Activated CD4-positive, alpha-beta T cell treated with anti-CD3 and anti-CD28 coated beads, Interleukin-2, Interleukin-6, amounts not matched to agents 100 ng/mL and 50 ng/mL, durations not matched to agents 16 hours and 8 hours (primary cell): ENCODE data around the gene PRKN.

Source experiments
- DNase-seq: peaks from one replicate; pipeline ENCODE4 v3.0.0-alpha.2; 2020

PRKN gene

DNA sequence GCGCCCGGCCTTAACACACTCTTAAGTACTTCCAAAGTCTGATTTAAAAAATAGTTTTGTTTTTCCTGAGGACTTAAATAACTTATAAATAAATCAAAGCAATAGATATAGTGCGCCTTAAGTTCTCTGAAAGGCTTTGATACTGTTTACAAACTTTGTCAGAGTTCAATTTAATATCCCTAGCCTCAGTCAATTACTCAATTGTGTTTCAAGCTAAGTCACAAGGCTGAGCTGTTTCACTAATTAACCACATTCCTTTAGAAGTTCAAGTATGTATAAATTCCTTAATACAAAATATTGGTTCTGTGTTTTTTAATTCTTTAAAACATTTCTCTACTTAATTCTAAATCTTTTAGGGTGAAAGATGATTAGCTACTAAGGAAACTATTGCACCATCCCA is 1275.3 kb downstream of the PRKN start:
- DNase-seq = no peak

DNA sequence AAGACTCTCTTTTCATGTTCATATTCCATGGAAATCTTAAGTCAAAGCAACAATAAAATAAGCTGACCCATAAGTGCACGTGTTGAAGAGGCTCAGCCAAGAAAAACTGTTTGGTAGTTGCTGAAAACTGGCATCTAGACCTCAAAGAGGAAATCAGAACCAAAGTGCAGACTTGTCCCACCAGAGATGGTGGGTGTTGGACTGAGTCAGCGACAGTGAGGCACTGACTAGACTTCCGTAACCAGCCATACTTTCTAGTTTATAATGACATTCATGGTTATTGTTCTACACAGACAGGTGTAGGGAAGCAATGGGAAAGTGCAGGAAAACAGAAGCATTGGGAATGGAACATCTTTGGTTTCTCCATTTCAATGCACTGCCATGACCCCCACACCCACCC is 1278.0 kb downstream of the PRKN start:
- DNase-seq = no peak

DNA sequence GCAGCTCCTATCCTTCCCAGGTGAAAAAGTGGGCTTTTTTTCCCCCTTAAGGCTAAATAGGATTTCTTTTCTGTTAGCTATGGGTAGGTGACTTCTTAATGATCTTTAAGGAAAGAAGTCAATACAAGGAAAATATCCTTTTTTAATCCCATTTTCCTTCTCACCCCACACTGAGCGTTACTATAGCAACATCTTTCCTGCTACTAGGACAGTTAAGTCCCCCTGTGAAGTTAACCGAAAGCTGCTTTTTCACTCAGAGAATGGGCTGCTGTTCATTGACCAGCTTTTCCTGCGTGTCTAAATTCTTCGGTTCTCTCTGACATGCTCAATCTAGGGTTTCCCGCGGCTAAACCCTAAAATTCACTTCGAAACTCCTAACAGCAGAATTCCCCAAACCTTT is 1280.6 kb downstream of the PRKN start:
- no peak for DNase-seq

DNA sequence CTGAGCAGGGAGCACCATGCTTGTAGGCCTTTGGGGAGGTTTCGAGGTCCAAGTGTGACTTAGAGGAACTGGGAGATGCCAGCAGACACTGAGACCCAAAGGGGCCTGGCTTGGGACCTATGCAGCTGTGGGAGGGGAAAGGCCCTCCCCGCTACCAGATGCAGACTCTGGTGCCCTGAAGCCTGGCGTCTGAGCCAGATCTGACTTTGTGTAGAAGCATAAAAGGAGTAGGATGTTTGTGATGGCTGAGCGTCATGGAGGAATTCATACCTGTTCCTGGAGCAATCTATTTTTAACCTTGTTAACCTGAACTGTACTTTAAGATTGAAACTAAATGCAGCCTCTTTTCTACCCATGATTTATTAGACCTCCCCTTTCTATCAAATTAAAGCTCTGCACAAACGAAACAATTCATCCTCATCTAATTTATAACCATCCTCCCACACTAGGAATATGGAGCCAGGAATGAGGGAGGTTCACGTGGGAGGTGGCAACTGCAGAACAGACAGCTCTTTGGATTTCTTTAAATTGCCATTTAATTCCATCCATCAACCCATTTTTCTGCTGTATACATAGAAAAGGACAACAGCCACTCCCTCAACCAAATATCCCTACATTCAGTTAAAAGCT is 1281.2 kb downstream of the PRKN start:
- no peak for DNase-seq

DNA sequence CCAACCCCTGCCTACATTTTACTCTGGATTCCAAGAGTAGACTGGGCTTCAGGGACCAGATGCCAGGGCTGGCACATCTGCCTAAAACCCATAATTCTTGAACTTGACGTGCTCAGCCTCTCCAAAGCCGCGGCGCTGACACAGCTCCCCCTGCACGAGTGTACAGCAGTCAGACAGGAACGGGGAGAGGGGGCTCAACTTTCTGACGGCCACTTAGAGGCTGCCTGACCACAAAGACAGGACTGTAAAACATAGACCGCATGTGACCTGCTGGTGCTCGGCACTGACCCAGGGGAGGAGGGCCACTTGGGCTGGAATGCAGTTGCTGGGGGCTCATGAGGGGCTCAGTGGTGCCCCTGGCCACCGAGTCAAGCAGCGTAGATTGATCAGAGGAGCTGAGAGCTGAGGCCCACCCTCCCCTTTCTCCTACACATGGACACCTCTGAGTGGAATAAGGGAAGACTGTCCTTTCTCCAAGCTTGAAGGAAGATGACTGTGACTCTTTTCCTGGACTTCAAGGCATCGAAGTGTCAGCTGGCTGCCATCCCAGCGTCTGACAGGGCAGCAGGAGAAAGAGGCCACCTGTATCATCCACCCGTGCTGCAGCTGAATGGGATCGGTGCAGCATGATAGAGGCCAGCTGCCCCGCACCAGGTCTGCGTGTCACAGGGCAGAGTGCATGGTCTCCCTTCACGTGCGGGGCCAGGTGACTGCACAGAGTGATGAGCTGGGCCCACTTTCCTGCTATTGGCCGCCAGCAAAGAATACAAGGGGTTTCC is 1282.4 kb downstream of the PRKN start:
- no peak for DNase-seq

DNA sequence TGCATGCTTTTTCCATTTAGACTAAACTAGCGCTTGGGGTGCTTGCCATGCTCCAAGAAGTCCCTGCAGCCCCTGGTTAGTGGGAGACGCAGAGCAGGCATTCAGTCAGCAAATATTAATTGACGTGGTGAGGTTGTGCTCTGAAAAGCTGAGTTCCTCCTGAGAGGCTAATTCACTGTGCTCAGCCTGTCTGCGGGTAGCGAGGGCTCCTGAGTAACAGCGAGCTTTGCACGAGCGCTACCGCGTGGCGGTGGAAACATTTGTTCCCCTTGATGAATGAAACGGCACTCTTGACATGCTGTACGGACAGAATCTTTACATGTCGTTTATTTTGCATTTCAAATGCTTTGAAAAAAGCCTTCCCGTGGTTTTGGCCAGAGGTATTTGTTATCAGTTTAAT is 1283.1 kb downstream of the PRKN start:
- peak; percentile 33 for DNase-seq

DNA sequence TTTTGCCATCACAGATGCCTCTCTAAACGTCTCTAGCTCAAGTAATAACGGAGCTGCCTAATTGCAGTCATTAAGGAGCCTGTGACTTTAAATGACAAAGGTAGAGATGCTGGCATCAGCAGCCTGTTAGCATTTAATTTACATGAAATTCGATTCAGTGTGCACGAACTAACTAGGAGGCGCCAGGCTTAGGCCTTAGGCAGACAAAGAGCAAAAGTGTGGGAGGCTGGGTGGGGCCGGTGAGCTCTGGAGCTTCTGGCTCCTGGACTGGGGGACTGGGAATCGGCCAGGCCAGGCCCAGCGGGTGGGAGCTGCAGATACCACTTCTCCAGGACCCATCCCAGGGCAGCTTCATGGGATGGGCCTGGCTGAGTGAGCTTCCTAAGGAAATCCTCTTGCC is 1283.7 kb downstream of the PRKN start:
- no peak for DNase-seq

DNA sequence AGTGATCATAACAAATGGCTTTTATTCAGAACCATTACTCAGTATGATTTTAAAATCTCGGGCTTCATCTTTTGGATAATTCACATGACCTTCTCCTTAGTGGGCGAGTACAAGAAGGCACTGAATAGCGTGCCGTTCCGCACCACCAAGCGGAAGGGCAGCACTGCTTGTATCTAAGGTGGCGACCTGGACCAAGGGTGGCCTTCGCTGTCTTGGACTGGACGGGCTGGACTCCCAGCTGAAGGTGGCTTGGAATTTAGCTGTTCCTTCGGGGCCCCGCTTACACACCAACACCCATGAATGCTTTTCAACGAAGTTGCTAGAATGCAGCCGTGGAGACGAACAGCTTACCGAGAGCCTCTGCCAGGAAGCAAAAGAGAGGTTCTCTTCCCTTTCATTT is 1285.1 kb downstream of the PRKN start:
- DNase-seq = no peak

DNA sequence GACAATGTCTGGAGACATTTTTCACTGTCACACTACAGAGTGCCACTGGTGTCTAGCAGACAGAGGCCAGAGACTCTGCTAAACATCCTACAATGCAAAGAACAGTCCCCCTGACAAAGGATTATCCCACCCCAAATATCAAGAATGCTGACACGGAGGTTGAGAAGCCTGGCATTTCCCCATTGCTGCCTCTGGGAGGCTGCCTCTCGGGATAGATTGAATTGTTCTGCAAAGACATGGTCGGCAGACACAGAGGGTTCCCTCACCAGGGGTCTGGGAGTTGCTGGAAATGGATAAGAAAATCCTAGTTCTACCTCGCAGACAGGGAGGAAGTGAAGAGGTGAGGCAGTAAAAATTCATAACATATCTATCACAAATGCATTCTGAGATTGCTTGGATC is 1287.3 kb downstream of the PRKN start:
- DNase-seq = no peak

DNA sequence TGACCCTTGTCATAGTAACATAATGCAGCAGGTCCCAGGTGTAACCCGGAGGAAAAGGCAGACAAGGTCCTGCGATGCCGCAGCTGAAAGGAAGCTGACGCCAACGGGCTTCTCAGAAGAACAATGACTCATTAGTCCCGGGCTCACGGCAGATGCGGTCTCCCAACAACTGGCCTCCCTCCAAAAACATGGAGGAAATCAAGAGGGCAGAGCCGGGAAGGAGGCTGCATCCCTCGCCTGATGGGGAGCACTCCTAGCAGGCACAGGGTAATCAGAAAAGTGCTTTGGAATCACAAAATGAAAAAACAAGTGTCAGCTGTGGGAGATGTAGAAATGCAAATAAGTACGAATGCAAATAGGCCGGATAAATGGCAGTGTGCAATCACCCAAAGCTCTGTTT is 1288.5 kb downstream of the PRKN start:
- peak; percentile 31 for DNase-seq

DNA sequence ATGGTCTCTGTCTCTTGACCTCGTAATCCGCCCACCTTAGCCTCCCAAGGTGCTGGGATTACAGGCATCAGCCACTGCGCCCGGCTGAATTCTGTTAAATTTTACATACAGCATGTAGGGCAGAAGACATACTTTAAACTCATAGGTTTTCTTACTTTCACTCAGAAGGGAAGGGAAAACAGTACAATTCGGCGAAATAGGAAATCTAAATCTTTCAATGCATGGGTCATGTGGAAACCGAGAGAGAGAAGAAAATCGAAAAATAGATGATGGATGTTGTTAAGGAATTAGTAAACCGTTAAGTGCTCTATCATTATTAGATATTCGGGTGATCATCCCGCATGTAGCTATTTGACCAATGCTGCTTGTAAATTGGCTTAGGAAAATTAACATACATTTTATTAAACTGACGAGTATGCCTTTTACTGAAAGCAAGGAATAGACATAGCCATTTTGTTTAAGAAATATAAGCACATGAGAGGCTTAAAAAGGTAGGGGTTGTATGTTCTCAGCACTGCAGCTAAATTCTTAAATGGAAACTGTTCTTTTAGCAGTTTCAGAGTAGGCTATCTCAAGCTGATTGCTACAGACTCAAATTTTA is 1289.0 kb downstream of the PRKN start:
- DNase-seq = no peak

DNA sequence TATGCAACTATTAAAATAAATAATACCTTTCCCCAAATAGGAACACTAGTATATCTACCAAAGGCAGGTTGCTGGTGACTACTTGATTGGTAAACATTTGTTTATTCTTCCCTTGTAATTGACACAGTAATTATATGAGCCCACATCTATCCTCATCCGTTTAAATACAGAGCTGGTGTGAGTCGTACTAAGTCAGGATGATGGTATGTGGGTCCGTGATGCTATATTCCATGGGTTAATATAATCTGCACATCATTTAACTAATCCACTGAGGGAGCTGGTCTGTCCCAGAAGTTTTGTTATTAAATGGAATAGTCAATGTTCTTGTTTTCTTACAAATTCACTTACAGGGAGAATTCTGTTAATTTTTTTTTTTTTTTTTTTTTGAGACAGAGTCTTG is 1289.7 kb downstream of the PRKN start:
- no peak for DNase-seq

DNA sequence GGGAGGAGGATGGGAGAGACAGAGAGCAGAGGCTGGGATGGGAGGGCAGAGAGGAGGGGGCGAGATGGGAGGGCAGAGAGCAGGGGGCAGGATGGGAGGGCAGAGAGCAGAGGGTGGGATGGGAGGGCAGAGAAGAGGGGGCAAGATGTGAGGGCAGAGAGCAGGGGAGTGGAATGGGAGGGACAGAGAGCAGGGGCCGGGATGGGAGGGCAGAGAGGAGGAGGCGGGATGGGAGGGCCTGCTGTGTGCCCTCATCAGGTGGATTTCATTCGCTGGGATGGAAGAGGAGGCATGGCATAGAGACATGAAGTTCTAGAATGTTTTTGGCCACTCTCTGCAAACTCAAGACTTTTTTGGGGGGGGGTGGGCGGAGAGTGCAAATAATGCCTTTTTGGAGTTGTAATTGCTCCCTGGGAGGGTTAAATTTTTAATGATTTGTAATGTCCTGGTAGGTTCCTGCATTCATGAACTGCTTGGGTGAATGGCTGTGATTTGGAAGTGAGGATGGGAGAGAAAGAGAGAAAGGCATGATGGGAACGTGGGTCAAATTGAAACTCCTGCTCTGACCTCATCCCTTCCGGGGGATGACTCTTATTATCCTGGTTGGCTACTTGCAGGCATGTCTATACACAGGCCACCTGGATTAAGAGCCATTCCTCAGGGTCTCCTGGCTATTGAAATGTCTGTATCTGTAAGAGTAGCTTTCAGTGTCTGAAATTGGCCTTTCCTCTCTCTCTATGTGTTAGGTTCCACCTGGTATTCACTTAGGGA is 1291.3 kb downstream of the PRKN start:
- peak; percentile 11 for DNase-seq

DNA sequence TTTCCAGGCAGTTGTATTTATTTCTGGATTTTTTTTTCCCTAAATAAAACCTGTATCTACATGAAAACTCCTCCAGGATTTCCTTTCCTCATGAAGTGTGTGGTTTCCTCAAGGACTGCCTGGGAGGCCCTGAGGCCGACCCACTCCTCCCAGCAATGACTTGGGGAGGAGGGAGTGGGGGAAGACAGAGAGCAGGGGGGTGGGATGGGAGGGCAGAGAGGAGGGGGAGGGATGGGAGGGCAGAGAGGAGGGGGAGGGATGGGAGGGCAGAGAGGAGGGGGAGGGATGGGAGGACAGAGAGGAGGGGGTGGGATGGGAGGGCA is 1291.9 kb downstream of the PRKN start:
- DNase-seq = no peak

DNA sequence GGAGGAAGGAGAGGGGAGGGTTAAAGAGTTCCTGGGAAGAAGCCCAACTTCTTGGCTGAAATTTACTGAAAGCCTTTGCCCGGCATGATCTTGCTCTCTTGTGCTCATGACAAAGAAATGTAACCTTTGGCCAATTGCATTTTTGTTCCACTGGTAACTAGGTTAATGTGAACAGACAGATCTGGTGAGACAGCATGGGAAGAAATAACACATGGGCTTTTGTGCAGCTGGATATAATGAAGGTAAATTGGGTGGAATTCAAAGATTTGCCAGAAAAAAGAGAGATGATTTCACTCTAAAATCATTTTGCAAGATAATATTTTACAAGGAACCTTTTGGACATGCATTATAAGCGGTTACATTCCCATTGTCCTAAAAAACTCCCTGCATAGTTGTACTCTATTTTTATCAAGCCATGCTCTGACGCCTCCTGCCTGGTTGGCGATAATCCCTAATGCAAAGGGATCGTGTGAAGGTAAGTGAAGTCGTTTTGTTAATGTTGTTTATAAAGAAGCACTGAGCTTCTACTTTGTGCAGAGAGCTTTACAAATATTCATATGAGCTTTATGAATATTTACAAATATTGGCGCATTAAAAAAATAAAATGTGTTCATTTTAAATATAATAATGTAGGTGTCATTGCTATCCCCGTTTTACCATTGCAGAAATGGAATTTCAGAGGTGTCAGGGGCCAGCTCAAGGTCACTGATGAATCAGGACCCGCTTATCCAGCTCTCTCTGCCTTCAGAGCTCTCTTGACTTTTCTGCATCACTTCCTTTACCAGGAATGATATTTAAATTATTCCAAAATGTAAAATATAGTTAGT is 1292.4 kb downstream of the PRKN start:
- no peak for DNase-seq

DNA sequence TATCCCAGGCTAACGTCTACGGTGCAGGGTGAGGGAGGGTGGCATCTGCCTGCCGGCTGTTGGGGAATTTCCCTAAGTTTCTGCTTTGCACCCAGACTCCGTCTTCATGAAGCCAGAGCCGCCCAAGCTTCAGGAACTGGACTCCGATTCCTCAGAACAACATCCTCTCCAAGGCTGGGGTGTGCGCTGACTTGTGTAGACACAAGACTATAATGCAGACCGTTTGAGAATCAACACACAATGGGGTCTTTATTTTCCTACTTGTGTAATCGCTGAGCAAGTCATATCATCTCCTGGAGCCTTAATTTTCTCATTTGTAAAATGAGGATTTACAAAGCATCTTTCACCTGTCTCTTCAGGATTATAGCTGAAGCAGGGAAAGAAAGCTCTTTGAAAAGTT is 1293.2 kb downstream of the PRKN start:
- no peak for DNase-seq

DNA sequence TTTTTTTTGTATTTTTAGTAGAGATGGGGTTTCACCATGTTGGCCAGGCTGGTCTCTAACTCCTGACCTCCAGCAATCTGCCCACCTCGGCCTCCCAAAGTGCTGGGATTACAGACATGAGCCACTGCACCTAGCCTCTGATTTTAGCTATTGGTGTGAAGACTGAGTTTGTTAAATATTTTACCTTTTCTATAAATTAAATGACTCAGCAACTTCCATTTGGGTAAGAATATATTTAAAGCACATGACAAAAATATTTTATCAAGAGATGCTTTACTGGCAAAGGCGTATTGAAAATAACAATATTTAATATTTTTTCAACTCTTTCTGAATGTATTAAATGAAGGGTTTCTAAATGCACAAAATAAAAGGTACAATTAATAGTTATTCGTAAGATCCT is 1295.0 kb downstream of the PRKN start:
- DNase-seq = no peak

DNA sequence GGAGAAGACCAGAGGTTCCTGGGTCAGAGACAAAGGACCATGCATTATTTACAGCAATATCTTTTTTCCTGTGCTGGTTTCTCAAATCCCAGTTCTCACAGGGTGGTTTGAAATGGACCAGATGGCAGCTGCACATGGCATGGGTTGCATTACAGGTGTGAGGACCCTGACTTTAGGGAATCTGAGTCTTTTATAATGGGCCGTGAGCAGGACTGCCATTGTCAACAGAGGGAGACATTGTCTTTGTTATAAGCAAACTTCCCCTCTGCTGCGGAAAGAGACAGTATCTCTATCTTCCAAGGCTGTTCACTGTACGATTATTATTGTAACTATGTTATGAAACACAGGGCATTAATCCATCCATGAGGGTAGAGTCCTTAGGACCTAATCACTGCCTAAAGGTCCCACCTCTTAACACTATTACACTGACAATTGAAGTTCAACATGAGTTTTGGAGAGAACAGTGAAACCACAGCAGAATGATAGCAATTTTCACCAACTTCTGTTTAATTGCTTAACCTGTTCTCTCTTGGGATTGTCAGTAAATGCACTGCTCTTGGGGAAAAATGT is 1297.6 kb downstream of the PRKN start:
- DNase-seq = no peak

DNA sequence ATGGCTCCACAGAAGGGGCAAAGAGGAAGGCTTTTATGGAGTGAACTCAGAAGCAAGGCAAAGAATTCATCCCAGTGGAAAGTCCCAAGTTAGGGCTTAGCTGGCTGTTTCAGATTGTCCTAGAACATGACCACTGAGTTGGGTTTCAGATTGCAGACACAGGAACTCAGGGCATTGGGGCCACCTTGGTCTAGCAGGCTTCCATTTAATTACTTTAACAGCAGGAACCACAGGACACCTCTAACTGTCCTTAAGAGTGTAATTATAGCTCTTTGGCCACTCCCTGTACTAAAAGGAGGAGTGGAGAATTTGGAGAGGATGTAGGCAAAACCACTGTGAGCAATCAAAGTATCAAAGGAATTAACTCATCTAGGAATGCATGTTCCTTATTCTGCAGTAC is 1303.1 kb downstream of the PRKN start:
- DNase-seq = no peak

DNA sequence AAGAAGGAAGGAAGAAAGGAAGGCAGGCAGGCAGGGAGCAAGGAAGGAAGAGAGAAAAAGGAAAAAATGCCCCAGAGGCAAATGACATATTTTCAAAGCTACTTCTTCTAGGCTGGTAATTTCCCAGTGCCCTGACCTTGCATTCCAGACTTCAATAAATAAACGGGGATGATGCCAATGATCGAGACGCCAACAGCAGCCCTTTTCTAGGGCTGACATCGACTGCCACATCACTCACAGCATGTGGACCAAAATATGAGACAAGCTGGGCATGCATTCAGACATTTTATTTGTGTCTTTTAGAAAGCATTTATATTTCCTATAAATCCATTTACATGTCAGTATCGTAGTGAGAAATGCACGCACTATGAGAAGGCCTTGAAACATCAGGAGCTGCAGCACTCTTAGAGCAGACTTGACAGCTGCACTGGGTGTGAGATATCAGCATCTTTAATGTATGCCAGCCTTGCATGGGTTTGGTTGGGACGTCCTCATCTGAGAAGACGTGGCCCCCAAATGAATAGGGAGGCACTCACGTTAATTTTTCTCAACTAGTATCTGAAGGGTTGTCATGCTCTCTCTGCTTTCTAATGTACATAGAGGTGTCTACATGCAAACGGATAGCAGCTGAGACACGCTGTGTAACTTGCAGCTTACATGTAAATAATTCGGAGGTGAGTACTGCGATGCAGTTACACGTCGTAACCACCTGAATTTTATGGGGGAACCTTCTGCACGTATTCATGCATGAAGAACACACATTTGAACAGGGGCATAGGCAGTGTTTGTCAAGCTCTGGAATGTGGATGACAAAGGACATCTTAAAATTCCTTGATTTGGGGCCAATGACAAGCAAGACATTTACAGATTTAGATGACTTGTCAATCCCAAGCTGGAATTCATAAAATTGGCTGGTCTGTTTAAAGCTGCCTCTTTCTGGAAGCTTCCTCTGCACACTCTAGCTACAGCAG is 1304.6 kb downstream of the PRKN start:
- no peak for DNase-seq

DNA sequence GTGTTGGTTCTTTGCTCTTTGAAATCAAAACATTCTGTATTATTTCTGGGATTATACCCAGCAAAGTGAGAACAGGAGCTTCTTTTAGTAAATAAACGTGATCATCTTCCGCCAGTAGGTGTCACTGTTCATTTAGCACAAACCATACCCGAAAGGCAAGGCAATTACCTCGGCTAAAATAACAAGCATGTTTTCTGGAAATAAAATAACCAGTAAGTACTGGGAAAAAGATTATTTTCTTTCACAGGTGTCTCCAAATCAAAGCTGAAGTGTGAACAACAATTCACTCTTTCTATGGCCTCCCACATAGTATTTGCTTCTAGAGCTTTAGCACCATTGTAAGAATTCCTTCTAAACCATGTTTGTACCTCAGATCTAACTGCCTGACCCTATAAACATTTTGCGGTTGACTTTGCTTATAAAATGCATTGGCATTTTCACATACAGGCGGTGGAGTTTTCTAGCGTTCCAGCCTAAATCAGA is 1309.1 kb downstream of the PRKN start:
- DNase-seq = peak; percentile 64
